Measurements from ENCODE around the gene DHRS12. TPM values are rescaled to one million over a fixed set of nuclear protein-coding genes. Genes with fewer than 3 reads are reported as not detected.

Gene DHRS12
- total RNA-seq, 2 experiments from 2014 or later = 5.3 to 5.4 TPM

DNA sequence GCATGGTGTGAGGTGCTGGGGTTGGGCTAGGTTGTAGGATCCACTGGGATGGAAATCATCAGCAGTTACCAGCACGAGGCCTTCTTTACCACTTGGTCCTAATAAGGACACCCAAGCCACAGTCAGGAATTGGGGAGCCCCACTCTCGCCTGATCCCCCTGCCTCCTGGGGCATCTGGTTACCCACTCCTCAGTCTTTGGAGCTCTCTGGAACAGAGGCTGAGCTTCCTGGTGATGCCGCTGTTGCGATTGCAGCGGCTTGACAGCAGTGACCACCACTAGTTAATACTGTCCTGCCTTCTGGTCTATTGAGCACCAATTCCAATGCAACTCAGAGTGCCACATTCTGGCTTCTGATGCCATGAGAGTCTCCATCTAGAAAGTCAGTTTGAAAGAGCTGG, 27.6 kb upstream of the DHRS12 start:
- POLR2A ChIA-PET = no interaction called here

DNA sequence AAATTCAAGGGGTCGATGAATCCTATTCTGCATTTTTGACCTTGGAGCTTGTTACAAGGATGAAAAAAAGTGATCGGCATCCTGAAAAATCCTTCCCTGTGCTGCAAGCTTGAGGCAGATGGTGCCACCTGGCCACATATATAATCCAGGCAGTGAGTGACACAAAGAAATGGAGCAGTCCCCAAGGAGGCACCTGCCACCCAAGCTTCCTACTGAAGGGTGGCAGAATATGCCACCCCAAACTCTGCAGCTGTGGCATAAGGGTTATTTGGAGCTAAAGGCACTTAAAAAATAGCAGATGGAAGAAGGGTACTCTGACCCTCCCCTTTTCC, 25.6 kb upstream of the DHRS12 start:
- ChIA-PET POLR2A (no interaction called here), CTCF (interaction anchor here (0.9 to 1.1 kb wide), 3 partner anchors 14 to 20 kb away, joined by 3 to 4 read pairs (median 3); partner anchors contain the start of gene TMEM272)

More for the DNA sequence above, 27.6 kb upstream of the DHRS12 start:
- CTCF ChIA-PET = interaction anchor here (1.0 to 2.1 kb wide), 5 partner anchors 9 to 34 kb away, joined by 3 to 20 read pairs (median 7); no protein-coding TSS in a partner anchor

DNA sequence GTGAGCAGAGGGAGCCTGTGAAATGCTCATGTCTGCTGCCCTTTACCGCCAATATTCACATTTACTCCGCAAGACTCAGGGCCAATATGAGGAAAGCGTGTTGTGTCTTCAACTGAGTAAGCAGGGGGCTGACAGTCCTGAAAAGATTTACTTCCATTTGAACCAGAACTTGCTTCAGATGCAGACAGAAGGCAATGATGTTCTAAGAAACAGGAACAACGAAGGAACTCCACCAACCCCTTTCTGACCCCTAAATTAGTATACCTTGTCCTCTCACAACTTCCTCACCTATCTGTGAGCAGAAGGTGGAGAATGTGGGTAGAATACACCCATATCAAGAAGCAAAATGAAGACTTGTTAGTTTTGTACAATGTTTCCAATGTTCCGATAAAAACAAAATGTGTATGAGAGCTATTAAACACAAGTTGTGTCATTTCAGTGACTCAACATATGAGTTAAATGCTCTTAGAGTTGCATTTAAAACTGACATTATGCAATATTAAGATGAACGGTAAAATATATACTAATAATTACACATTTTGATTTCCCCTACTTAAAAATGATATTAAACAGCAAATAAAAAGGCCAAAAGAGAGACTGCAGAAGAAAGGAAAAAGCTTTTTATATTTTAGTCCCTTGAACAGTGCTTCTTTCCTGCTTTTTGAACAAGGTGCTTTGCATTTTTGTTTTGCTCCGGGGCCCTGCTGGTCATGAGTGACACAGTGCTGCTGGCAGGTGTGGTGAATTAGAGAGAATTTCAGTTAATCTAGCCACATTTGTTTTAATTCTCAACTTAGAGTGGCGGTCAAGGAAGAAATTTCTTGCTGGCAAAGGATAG, 25.0 kb upstream of the DHRS12 start:
- ChIA-PET POLR2A (no interaction called here), CTCF (interaction anchor here (0.9 to 1.7 kb wide), 4 partner anchors 13 to 20 kb away, joined by 3 to 9 read pairs (median 4); partner anchors contain the start of gene TMEM272)

DNA sequence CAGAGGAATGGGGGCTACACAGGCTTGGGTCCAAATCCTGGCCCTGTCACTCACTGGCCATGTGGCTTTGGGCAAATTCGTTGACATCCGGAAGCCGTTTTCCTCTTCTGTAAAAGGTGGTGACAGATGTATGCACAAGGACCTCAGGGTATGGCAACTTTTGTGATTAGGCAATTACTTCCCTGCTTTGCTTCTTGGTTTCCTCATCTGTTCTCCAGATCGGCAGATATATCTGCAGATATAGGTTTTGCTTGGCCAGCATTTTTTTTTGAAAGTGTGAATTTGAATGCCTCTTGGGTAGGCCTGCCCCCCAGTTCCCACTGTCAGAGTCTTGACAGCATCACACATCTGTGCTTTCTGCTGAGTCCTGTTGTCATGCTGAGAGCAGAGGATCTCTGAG, 23.3 kb upstream of the DHRS12 start:
- ChIA-PET POLR2A (no interaction called here), CTCF (interaction anchor here (0.6 to 1.7 kb wide), 3 partner anchors 12 to 67 kb away, joined by 3 to 9 read pairs (median 5); no protein-coding TSS in a partner anchor)

DNA sequence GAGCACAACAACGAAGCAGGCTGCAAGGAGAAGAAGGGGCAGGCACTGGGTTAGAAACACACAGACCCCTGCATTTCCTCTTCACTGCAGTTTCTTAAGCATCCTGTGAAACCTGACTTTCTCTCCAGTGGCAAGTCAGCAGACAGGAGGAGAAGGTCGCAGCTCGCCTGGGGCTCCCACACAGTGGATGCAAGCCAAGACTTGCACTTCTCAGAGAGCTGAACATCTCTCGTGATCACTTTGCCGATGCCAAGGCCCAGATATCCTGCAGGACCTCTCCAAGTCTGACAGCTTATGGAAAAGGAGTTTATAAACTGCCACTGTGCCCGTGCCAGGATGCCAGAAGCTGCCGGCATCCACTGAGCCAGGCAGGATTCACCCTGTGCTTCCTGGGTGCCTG, 22.6 kb upstream of the DHRS12 start:
- ChIA-PET CTCF (interaction anchor here (0.6 to 1.4 kb wide), 4 partner anchors 11 to 67 kb away, joined by 3 to 5 read pairs (median 4); no protein-coding TSS in a partner anchor), POLR2A (interaction anchor here (0.7 kb wide), 1 partner anchor 261 kb away, joined by 7 read pairs; no protein-coding TSS in a partner anchor)

DNA sequence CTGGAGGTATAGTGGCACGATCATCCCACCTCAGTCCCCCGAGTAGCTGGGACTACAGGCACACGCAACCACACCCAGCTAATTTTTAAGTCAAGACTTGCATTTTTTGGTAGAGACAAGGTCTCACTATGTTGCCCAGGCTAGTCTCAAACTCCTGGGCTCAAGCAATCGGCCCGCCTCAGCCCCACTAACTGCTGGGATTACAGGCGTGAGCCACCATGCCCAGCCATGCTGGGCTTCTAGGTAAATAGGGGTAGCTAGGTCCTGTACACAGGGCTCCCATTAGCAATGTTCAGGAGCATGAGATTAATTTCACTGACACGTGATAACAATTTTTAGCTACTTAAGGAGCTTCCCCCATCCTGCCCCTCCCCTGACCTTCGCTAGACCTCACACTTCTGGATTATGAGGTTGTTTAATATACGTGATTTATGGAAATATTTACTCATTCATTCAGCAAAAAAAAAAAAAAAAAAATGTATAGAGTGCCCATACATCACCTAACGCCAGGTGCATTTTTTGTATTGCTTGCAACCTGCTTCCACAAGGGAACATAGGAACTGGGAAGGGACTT, 21.8 kb upstream of the DHRS12 start:
- ChIA-PET POLR2A (interaction anchor here (0.7 to 1.4 kb wide), 2 partner anchors 20 to 260 kb away, joined by 7 read pairs; no protein-coding TSS in a partner anchor), CTCF (interaction anchor here (0.9 to 1.5 kb wide), 6 partner anchors 10 to 23 kb away, joined by 3 to 5 read pairs (median 4); no protein-coding TSS in a partner anchor)

DNA sequence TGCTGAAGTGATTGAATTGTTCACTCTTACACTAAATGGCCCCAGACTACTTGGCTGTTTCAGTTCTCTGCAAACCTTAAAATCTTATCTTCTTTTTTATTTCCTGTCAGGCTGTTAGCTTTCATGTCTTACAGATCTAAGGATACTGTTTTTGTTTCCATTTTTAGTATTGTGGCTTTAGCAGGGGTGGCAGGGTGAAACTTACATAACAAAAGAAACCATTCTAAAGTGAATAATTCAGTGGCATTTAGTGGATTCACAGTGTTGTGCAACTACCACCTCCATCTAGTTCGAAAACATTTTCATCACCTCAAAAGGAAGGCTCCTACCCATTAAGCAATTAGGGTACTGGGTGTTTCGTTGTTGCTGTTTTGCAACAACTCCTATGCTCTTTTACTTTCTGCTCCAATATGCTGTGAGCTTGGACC, 21.2 kb upstream of the DHRS12 start:
- POLR2A ChIA-PET = interaction anchor here (1.4 kb wide), 1 partner anchor 20 kb away, joined by 7 read pairs; no protein-coding TSS in a partner anchor
- CTCF ChIA-PET = interaction anchor here (0.9 to 1.5 kb wide), 5 partner anchors 13 to 24 kb away, joined by 3 to 5 read pairs (median 4); no protein-coding TSS in a partner anchor

DNA sequence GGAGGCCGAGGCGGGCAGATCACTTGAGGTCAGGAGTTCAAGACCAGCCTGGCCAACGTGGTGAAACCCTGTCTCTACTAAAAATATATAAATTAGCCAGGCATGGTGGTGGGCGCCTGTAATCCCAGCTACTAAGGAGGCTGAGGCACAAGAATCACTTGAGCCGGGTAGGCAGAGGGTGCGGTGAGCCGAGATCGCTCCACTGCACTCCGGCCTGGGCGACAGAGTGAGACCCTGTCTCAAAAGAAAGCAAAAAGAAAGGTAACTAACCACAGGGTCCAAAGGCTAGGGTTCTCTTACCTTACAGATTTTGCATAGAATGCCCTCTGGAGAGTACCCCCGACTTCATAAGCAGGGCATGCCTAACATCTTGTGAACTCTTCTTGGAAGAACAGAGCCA, 20.7 kb upstream of the DHRS12 start:
- CTCF ChIA-PET = interaction anchor here (1.5 kb wide), 1 partner anchor 24 kb away, joined by 5 read pairs; no protein-coding TSS in a partner anchor
- POLR2A ChIA-PET = interaction anchor here (1.4 kb wide), 1 partner anchor 19 kb away, joined by 7 read pairs; no protein-coding TSS in a partner anchor

DNA sequence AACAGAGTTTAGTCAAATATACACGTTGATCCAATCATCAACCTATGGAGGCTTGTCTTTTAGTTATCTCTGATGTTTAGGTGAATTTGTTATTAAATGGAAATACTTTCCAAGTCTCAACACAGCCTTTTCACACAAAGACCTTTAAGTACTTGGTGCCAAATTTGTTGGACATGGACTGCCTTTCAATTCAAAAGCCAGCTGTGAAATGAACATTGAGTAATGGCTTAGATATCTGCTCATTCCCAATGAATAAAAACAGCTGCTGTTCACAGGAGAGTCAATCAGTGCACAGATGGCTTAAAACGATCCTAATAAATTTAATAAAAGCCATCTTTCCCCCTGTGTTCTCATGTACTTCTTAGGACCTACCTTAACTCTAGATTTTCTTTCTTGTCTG, 19.9 kb upstream of the DHRS12 start:
- ChIA-PET CTCF (no interaction called here), POLR2A (no interaction called here)

DNA sequence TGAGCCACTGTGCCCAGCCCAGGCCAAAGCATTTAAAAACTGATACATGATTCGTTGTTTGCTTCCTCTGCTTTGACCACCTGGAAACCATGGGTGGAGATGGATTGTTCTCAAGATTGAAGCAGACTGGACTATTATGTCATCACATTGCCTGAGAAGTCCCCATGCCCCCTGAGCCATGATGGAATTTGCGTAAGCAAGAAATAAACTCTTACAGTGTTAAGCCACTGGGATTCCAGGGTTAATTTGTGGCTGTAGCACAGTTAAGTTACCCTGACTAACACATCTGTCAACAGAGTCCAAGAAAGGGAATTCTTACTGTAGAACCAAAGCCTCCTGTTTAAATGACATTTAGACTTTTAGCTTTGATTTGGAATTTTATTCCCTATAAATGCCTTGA, 19.4 kb upstream of the DHRS12 start:
- POLR2A ChIA-PET = no interaction called here
- CTCF ChIA-PET = no interaction called here

DNA sequence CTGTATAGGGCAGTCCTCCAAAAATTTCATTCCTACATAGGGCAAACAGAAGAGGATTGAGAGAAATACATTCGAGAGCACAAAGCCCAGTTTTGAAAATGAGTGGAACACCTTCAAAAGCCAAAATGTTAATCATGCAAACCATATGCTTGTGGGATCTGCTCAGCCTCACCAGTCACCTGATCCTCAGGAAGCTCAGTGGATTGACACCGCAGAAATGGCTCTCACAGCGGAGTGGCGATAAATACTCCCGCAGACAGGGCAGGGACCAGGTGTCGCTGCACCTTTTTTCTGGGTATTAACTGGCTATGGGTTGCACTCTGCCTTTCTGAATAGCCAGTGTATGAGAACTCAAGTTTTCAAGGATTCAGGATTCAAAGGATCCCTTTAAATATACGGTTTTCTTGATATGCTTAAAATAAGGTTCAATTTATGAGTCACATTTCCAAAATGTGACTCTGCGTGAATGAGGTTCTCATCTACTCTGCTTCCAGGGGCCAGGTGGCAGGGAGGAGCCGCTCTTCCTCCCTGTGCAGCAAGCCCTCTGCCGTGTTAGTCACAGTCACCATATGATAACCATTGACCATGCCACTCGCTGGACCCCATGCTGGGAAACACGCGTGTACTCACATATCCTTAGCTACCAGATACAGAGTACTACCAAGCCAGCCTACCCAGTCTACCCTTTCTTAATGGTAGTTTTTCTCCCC, 18.3 kb upstream of the DHRS12 start:
- POLR2A ChIA-PET = interaction anchor here (1.3 kb wide), 1 partner anchor 369 kb away, joined by 3 read pairs; the partner anchor contains the start of gene INTS6
- CTCF ChIA-PET = interaction anchor here (1.5 kb wide), 1 partner anchor 9 kb away, joined by 8 read pairs; no protein-coding TSS in a partner anchor

DNA sequence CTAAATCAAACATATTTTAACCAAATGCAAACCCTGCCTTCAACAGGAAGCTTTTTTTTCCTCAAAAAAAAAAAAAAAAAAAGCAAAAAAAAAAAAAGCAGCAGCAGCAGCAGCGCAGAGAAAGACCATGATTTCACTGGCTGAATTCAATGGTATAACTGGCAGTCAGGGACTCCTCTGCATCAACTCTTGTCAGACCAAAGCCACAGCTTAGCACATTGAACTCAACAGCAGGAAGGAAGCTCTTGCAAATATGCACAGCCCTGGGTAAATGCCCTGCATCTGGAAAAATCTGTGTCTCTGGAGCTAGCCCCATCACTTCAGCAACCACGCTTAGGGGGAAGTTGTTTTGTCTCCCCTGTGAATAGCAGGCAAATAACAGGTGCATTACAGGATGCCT, 17.6 kb upstream of the DHRS12 start:
- ChIA-PET POLR2A (interaction anchor here (1.3 kb wide), 1 partner anchor 368 kb away, joined by 3 read pairs; the partner anchor contains the start of gene INTS6), CTCF (interaction anchor here (1.3 to 1.5 kb wide), 2 partner anchors 10 to 307 kb away, joined by 3 to 8 read pairs; partner anchors contain the start of gene NEK5)

DNA sequence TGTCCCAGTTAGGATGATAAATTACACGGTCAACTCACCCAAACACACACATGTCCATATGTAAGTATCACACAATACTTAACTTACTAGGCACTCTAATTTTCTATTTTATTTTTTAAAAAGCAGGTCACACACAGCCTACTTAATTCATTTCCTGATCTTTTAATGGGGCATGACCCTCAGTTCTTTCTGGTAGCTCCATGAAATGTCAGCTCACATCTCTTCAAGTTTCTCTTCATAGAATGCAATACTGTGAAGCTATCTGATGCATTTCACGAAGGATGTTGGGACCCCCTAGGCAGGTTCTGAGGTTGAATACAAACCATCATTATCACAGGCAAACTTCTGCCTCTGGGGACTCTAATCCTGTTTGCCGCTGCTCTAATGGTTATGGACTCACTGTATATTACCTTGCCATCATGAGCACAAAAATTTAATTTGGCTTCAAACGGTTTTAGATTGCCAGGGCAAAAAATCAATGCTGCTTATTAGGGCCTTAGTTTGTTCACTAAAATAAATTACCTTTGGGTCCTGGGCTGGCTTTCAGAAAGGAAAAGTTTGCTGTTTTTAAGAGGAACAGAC, 16.1 kb upstream of the DHRS12 start:
- POLR2A ChIA-PET = no interaction called here
- CTCF ChIA-PET = interaction anchor here (0.6 to 1.3 kb wide), 6 partner anchors 10 to 503 kb away, joined by 3 to 7 read pairs (median 4); partner anchors contain the start of gene NEK5

DNA sequence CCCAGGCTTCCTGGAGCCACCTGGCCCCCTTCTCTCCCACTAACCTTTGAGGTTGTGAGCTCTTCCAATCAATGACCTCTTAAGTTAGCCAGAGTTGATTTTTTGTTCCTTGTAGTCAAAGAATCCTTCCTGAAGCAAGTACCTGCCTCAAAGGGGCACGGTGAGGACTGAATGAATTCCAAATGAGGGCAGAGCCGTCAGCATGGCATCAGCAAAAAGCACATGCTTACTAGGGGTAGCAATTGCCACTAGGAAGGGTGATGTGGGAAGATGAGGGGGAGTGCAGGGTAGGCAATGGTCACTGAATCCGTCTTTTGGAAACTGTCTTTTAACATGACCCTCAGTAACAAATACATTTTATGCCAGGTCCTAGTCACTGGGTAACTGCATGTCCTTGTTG, 15.6 kb upstream of the DHRS12 start:
- CTCF ChIA-PET = interaction anchor here (1.2 kb wide), 2 partner anchors 12 to 14 kb away, joined by 4 to 7 read pairs; no protein-coding TSS in a partner anchor
- POLR2A ChIA-PET = no interaction called here

DNA sequence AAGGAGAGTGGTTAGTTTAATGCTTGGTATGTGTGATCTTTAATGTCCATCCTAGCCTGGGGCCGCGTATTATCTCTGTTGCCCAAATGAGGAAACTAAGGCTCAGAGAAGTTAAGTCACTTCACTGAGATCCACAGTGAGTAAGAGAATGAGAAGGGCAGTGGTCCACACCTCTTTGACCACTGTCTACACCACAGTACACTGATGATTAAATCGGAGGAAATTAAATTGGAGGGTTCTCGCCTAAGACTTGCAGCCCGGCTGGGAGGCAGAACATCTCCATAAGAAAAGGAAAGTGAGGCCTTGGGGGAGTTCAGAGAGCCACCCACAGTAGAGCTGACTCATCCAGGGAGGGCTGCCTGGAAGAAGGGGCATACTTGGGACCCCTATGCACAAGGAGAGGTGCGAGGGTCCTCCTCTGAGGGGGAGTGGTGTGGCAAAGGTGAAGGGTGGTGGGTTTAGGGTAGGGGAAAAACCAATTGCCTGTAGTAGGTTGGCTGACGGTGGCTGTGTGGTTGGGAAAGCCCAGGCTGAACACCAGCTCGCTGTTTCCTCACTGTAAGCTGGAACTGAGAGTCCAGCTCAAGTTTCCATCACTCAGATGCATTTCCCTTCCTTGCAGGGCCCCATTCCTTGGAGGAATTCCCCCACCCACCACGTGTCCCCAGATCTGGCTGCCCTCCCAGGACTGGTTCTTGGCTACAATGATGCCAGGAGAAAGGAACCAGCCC, 15.0 kb upstream of the DHRS12 start:
- CTCF ChIA-PET = interaction anchor here (1.2 kb wide), 2 partner anchors 13 kb away, joined by 4 to 7 read pairs; no protein-coding TSS in a partner anchor
- POLR2A ChIA-PET = no interaction called here

DNA sequence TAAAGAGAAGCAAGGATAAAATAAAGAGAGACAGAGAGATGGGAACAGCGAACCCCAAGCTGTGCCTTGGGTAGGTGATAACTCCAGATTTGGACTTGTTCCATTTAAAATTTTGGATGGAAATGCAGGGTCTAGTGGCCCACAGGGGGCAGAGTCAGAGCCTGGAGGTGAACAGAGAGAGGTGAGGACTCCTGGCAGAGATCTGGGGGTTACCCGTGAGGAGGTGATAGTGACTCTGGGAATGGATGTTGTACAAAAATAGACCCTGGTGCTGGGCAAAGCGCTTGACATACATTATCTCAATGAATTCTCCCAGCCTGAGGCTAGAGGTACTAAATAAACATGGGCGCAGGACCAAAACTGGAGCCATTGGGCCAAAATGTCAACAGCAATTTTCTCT, 14.3 kb upstream of the DHRS12 start:
- ChIA-PET POLR2A (no interaction called here), CTCF (no interaction called here)

DNA sequence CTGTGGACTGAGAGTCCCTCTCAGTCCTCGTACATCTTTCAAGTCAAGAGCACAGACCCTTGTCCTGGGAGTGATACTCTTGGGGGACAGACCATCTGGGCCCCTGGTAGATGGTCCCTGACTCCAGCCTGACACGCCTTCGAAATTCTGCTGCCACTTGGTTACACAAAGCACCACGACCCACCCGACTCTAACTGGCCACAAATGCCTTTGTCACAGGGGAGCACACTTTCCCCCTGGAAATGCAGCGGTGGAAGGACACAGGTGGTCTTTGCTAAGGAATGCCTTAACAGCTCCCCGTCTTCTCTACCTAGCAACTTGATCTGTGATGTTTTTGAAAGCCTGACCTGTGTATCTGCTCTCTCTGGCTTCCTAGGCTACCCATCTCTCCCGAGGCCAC, 13.8 kb upstream of the DHRS12 start:
- ChIA-PET CTCF (no interaction called here), POLR2A (no interaction called here)

DNA sequence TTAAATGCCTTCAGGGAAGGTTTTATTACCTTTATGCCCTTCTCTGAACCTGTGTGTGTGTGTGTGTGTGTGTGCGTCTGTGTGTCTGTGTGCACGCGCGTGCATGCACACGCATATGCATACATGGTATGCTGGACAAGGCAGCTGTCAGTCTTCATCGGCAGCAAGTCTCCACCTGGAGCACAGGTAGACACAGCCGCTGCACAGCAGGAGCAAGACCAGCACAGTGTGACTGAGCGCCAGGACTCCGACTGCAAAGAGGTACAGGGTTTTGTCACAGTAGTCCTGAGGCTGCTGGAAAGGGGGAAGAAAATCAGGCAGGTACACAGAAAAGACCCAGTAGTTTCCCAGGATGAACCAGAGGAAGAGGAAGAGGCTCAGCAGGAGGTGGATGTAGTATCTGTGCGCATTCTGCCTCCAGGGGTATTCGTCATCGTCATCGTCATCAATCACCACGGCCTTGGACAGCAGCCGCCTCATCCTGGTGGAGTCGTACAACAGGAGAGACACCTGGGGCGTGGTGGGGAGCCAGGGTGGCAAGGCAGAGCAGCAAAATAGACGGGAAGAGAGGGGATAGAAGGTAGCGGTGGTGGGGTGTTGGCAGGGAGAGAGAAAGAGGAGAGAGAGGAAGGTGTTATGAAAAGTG, 12.8 kb upstream of the DHRS12 start:
- ChIA-PET POLR2A (no interaction called here), CTCF (interaction anchor here (1.6 to 4.0 kb wide), 3 partner anchors 10 to 33 kb away, joined by 5 to 20 read pairs (median 10); no protein-coding TSS in a partner anchor)

Data from activated CD8-positive, alpha-beta memory T cell treated with anti-CD3 and anti-CD28 coated beads for 36 hours (primary cell).